K562 (cell line): ENCODE results near the gene DHRS4L2. TPM values are rescaled to one million over a fixed set of nuclear protein-coding genes. Genes with fewer than 3 reads are reported as not detected.

Experiments used
- CBX8 ChIP-seq: fragments of 200-600 bp; sonication (generic); IDR thresholded peaks from 2 replicates; pipeline ENCODE4 v1.6.1; 2012; ENCODE audit warnings: borderline replicate concordance, mixed run types, low read depth, mild to moderate bottlenecking, moderate library complexity, mixed read lengths, low read length, control low read depth, inconsistent platforms; ENCODE audit not compliant: poor library complexity, severe bottlenecking; ENCODE audit errors: extremely low read depth
- HSF4 ChIP-seq: fragments of 250-450 bp; sonication (Bioruptor Pico); IDR thresholded peaks from 2 replicates; pipeline ENCODE4 v2.1.2; 2022; ENCODE audit warnings: mild to moderate bottlenecking, moderate library complexity, borderline replicate concordance
- IRF1 ChIP-seq: sonication (generic); formaldehyde crosslinking; IDR thresholded peaks from 2 replicates; pipeline ENCODE4 v1.8.0; 2022; ENCODE audit warnings: missing genetic modification reagents, mild to moderate bottlenecking, borderline replicate concordance
- NFE2L1 ChIP-seq: fragments of 450-650 bp; IDR thresholded peaks from 2 replicates; pipeline ENCODE4 v1.6.1; 2016; ENCODE audit warnings: missing genetic modification characterization, low read depth, mild to moderate bottlenecking, missing compliant biosample characterization, moderate library complexity, borderline replicate concordance
- ZBTB34 ChIP-seq: fragments of 250-450 bp; sonication (Bioruptor Pico); IDR thresholded peaks from 2 replicates; pipeline ENCODE4 v1.8.0; 2021; ENCODE audit warnings: mild to moderate bottlenecking, moderate library complexity
- ZBTB40 ChIP-seq, 2 experiments: fragments of 450-650 bp in 1 of 2; sonication (generic) in 1 of 2; formaldehyde crosslinking in 1 of 2; IDR thresholded peaks; 2 replicates each; pipeline versions ENCODE4 v1.7.1 to v1.9.0; 2016 to 2022; ENCODE audit warnings: inconsistent platforms in 1 of 2, mild to moderate bottlenecking in 1 of 2, missing genetic modification reagents in 1 of 2
- ZBTB9 ChIP-seq: fragments of 450-650 bp; formaldehyde crosslinking; IDR thresholded peaks from 2 replicates; pipeline ENCODE4 v1.4.0; 2020; ENCODE audit warnings: mild to moderate bottlenecking, moderate library complexity
- ZKSCAN1 ChIP-seq: fragments of 150-350 bp; IDR thresholded peaks from 2 replicates; pipeline ENCODE4 v1.6.1; 2016; ENCODE audit warnings: low read depth, low read length
- ZNF398 ChIP-seq: fragments of 250-450 bp; sonication (Bioruptor Pico); IDR thresholded peaks from 2 replicates; pipeline ENCODE4 v1.8.0; 2021; ENCODE audit warnings: moderate library complexity, mild to moderate bottlenecking, inconsistent platforms
- polyA plus RNA-seq, 8 experiments: library from polyadenylated mRNA; depleted of rRNA in 4 of 8; stranded (reverse) in 5 of 8; unstranded in 3 of 8; fragments of >200 nt; fragmentation: Nextera tagmentation in 2 of 8; fragmentation: Illumina TruSeq in 1 of 8; extraction: Ambion mirVana in 2 of 8; extraction: Trizol in 1 of 8; gene quantifications; 2 replicates each; pipeline versions ENCODE4 v1.2.1 to v1.2.3, GENCODE V29; 2011 to 2014; ENCODE audit warnings: inconsistent platforms in 1 of 8, missing spikeins in 1 of 8
- total RNA-seq, 7 experiments: library from RNA; depleted of rRNA in 6 of 7; stranded (reverse); fragments of >200 nt in 6 of 7; fragmentation: Illumina TruSeq in 2 of 7; extraction: Trizol in 2 of 7; gene quantifications; 2 replicates each; pipeline versions ENCODE4 v1.2.1 to v1.2.3, GENCODE V29; 2011 to 2021; ENCODE audit warnings: low replicate concordance in 1 of 7

Gene DHRS4L2
- total and polyA plus RNA-seq, 9 of the 15 experiments (the other 6 are each of a cell fraction or from before 2014, with no cell fraction given) = 2.3 to 13.7 (median 8.1) TPM

GRCh38 chr14:23939607-23940326 is 49.0 kb upstream of the DHRS4L2 start (continued):
- TF ChIP-seq ZBTB40 (IDR thresholded peaks at IDR 0.05) (no peak), ZBTB40 (CRISPR knock-in tag; IDR thresholded peaks at IDR 0.05) (no peak), ZKSCAN1 (no peak), ZBTB34 (CRISPR knock-in tag) (no peak), NFE2L1 (tag) (no peak), ZBTB9 (peak; percentile 85), ZNF398 (CRISPR knock-in tag) (0 out of 2 replicates have a peak, but pooled peaks have one; percentile 18), HSF4 (CRISPR knock-in tag) (peak; percentile 97), CBX8 (no peak), IRF1 (CRISPR knock-in tag) (no peak)
